Stimulated activated CD8-positive, alpha-beta memory T cell treated with anti-CD3 and anti-CD28 coated beads, Interleukin-2, amount 100 ng/mL, for 1 hour (primary cell): ENCODE data around the gene DCUN1D1.

Experiments
- DNase-seq, 2 donors: peaks; one replicate each; pipeline ENCODE4 v3.0.0-alpha.2; 2020; ENCODE audit warnings: low read depth in 2 of 2

DCUN1D1 gene

GRCh38 chr3:182936239-182936917 is 44.0 kb downstream of the DCUN1D1 start:
- DNase-seq = no peak

DNA sequence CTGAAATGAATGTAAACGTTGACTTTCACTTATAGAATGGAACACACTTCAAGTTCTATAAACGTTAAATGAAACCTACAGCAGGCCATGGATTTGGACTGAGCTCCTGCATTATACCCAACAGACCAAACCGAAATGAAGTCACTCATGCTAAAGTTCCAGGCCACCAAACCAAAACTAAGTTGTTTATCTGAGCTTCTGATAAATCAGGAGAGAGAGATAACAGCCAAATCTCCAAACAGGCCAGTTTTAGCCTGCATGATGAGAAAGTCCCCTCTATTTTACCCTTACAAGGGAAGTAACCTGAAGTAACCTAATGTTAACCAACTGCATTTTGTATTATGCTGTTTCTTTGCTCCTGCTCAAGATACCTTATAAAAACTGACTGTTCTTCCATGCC is 44.5 kb downstream of the DCUN1D1 start:
- no peak for DNase-seq

DNA sequence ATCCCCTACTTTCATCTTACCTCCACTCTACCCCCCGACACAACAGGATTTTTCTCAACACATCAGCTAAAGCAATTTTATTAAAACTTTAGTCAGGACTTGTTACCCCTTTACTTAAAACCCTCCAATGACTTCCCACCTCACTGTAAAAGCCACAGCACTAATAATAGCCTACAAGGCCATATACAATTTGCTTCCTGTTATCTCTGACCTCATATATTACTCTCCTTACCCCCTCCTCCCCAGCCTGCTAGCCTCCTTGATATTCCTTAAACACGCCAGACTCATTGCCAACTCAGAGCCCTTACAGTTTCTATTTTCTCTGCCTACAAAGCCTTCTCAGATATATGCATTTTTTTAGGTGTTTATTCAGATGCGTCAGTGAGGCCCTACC is 54.4 kb downstream of the DCUN1D1 start:
- no peak for DNase-seq

DNA sequence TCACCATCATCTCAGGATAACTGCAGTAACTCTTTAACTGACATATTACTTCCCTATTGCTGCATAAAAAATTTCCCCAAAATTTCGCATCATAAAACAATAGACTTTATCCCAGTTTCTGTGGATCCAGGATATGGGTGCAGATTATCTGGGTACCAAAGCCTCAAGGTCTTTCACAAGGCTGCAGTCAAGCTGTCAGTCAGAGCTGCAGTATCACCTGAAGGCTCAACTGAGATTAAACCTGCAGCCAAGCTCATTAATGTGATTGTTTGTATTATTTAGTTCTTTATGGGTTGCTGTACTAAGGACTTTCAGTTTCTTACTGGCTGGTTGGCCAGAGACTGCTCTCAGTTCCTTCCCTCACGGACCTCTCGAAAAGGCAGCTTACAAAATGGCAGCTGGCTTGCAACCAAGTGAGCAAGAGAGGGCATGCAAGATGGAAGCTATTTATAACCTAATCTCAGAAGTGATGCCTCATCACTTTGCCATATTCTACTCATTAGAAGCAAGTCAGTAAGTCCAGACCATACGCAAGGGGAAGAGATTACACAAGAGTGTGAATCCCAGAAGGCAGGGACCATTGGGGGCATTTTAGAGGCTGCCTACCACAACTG is 54.9 kb downstream of the DCUN1D1 start:
- DNase-seq = no peak

DNA sequence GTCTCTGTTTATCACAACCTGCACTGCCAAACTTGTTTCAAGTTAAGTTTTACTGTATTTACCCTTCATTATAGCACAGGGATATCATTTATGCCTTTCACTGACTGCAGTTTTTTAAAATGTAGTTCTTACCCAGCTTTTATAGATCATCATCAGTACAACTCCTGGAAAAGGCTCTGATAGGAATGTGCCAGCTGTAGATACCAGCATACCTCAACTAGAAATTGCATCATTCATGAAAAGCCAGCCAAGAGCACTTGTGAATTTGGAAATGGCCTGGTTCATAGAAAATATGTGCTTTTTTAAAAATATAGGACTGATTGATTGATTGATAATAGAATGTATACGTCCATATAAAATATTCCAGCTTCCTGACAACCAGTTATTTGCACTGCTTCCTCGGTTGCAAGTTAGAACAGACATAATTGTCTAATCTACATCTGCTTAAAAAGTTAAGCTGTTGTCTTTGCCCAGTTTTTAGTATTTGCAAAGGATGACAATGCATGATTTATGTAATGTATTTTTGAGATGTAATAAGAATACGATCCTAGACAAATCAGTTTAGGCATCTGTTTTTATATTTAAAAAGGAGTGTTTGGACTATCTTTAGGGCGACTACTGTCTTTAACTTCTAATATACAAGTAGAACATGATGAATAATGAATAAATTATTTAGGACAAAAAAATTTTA is 58.5 kb downstream of the DCUN1D1 start:
- no peak for DNase-seq

DNA sequence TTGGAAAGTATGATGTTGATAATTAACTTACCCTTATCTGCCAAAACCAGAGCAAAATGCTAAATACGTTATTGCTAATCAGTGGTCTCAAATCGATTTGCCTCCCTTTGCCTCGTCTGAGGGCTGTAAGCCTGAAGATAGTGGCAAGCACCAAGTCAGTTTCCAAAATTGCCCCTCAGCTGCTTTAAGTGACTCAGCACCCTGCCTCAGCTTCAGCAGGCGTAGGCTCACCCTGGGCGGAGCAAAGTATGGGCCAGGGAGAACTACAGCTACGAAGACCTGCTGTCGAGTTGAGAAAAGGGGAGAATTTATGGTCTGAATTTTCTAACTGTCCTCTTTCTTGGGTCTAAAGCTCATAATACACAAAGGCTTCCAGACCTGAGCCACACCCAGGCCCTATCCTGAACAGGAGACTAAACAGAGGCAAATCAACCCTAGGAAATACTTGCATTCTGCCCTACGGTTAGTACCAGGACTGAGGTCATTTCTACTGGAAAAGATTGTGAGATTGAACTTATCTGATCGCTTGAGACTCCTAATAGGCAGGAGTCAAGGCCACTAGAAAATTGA is 59.7 kb downstream of the DCUN1D1 start:
- no peak for DNase-seq

DNA sequence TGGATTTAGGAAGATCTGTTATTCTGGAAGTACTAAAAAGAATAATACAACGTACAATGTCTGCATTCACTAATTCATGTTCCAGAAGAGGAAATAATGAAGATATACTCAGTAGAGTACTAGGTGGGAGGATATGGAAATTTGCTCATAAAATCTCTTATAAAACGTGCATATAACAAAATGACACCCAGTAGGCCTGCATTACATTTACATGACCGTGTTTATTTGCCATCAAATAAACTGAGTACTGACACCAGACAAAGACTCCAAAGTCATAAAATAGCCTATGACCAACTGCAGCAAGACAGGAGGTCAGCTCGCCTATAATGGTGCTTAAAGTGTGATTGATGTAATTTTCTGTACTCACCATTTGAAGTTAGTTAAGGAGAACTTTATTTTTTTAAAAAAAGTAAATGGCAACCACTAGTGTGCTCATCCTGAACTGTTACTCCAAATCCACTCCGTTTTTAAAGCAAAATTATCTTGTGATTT is 60.4 kb downstream of the DCUN1D1 start:
- DNase-seq = no peak

- no peak for DNase-seq
Measured at GRCh38 chr3:182917134-182917533, 63.2 kb downstream of the DCUN1D1 start.

GRCh38 chr3:182914341-182914740 is 66.0 kb downstream of the DCUN1D1 start:
- no peak for DNase-seq

DNA sequence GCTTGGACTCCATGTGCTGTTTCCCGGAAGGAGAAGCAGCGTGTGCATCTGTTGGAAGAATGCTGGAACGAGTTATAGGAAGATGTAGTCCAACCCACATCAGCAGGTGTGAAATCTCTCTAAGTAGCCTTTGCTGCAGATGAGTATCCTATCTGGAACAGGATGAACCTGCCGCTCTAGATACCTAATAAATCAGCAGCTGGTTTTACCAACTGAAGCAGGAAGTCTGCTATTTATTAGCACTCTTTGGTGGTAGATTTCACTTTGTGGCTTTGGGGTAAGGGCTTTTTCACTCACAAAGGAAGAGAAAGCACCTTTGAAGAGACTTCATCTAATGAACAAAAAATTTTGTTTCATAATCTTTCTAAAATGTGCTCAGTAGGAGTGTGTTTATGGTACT is 66.4 kb downstream of the DCUN1D1 start:
- no peak for DNase-seq

- DNase-seq = no peak
Measured at GRCh38 chr3:182912474-182912873, 67.9 kb downstream of the DCUN1D1 start.

DNA sequence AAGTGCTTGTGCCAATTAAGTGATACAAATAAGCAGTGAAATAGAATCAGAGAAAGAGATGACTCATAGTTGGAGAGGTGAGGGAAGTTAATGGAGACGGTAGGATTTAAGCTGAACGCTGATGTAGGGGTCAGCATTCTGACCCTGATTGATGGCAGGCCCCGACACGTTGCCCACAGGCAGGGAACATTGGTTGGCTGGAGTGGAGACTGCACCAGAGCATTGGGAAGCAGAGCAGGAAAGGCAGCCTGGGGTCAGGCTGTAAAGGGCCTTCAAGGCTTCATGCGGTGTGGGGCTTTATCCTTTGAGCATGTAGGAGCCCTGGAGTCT is 68.6 kb downstream of the DCUN1D1 start:
- DNase-seq = no peak

GRCh38 chr3:182910936-182911781 is 69.2 kb downstream of the DCUN1D1 start:
- no peak for DNase-seq

DNA sequence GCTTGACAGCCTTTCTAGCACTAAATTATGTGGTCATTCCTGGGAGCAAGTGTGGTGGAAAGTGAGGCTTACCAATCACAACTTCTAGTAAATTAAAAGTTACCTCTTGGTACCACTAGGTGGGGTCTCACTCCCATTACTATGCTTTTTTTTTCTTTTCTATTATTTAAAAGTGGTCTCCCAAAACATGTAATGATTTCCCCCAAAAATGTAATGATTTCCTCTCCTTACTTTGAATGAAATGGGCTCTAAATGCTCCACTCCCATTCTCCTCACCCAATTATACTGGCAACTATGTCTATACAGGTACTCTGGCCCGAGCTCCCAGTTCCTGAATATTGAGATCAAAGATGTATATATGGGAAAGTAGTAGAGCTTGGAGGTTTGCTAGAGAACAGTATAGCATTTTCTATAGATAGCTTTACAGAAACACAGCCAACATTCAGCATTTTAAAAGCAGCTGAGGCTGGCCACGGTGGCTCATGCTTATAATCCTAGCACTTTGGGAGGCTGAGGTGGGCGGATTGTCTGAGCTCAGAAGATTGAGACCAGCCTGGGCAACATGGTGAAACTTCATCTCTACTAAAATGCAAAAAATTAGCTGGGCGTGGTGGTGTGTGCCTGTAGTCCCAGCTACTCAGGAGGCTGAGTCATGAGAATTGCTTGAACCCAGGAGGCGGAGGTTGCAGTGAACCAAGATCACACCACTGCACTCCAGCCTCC is 70.9 kb downstream of the DCUN1D1 start:
- DNase-seq = no peak

DNA sequence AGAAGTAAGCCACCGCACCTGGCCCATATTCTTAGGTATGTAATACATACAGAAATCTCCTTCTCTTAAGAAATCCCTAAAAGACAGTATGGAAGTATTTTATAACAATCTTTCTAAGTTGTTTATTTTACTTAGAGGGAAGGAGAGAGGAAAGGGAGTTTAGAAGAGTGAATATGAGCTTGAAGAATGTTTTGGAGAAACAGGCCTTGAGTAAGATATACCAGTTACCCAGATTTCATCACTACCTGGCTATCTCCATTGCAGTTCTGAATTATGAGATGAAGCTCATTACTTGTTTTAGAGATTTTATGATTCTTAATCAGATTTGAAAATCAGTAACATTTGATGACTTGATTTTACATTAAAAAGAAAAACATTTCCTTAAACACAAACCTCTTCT is 71.9 kb downstream of the DCUN1D1 start:
- DNase-seq = no peak

GRCh38 chr3:182906036-182906435 is 74.3 kb downstream of the DCUN1D1 start:
- DNase-seq = no peak

DNA sequence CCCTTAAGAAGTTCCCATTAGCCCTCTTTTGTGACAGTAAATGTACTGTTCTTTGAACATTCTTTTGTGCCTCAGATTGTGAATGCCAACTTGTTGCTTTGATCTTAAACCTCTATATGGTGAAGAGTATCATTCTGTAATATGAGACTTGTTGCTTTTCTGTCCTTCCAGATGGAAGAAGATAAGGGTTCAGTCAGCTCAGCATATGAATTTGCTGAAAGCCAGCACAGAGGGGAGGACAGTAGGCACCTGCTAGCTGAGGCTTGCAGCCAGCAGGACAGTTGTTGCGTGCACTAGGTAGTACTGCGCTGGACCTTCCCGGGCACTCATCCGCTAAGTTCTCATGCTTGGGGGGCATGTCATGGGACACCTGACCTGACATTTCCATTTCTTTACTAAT is 74.7 kb downstream of the DCUN1D1 start:
- DNase-seq = no peak

- no peak for DNase-seq
Measured at GRCh38 chr3:182904164-182904563, 76.2 kb downstream of the DCUN1D1 start.

GRCh38 chr3:182902236-182902635 is 78.1 kb downstream of the DCUN1D1 start:
- DNase-seq = no peak

DNA sequence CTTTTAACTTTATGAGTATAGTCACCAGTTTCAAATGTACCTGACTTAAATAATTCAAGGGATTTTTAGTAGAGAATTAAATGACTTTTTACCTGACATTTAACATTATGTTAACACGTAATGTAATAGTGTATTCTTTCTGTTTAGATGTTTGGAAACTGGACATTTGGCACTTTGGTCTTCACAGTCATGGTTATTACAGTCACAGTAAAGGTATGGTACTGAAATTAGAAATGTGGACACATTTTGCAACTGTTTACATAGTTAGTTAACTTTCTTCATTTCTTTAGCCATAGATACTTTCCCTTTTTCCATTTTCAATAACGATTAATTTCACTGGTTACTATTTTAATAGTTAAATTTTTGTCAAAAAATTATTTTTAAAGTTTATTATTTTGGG is 83.8 kb downstream of the DCUN1D1 start:
- no peak for DNase-seq

DNA sequence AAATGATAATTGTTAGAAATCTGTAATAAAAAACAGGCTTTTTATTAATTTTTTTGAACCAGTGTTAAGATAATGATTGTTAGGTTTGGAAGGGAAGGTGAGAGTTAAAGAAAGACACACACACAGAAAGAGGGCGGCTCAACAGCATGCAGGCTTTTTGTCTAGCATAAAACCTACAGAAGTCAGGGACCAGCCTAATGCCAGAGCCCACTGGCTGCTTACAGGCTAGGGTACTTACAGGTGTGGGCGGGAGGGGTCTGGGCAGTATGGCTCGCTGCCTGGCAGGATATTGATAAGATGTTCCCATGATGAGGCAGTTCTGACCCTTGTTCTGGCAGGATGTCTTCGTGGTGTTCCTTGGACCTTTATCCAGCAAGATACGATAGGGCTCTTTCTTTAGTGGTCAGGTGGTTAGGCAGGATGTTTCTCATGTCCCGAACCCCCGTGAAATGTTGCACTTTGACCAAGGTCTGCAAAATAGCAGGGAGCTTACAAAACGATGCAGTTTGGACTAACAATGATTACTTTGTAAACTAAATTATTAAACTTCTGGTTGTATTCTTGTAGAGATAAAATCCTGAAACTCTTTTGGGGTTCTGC is 84.7 kb downstream of the DCUN1D1 start:
- no peak for DNase-seq
